Activated T-cell treated with anti-CD3 and anti-CD28 coated beads for 48 hours (primary cell): Measurements from ENCODE around the gene RANBP2.
A peak's percentile ranks its signal among the peaks of the same experiment; 100 is the strongest.

Experiments used
- DNase-seq: peaks from one replicate; pipeline ENCODE4 v3.0.0-alpha.2; 2020; ENCODE audit warnings: low read depth

The RANBP2 gene

DNA sequence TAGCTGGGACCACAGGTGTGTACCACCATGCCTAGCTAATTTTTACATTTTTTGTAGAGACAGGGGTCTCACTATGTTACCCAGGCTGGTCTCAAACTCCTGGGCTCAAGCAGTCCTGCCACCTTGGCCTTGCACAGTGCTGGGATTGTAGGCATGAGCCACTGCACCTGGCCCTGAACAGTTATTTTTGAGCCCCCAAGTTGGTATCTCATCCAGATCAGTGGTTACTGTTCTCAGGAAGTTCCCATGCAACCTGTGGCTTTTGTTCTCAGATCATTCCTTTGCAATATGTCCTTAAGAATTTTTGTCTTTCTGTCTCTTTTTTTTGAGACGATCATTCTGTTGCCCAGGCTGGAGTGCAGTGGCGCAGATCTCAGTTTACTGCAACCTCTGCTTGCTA, 59.6 kb downstream of the RANBP2 start:
- no peak for DNase-seq

DNA sequence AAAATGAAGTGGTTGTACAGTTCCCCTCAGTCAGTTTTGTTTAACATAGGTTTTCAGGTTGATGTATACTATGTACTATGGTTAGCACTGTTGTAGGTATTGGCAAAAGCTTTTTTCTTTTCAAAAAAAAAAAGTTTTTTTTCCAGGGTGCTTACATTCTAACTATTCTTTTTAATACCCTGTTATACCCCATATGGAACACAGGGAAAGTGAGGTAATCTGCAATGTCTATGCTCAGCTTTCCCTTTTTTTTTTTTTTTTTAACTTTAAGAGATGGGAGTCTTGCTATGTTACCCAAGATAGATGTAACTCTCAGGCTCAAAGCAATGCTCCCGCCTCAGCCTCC, 66.7 kb downstream of the RANBP2 start:
- no peak for DNase-seq

DNA sequence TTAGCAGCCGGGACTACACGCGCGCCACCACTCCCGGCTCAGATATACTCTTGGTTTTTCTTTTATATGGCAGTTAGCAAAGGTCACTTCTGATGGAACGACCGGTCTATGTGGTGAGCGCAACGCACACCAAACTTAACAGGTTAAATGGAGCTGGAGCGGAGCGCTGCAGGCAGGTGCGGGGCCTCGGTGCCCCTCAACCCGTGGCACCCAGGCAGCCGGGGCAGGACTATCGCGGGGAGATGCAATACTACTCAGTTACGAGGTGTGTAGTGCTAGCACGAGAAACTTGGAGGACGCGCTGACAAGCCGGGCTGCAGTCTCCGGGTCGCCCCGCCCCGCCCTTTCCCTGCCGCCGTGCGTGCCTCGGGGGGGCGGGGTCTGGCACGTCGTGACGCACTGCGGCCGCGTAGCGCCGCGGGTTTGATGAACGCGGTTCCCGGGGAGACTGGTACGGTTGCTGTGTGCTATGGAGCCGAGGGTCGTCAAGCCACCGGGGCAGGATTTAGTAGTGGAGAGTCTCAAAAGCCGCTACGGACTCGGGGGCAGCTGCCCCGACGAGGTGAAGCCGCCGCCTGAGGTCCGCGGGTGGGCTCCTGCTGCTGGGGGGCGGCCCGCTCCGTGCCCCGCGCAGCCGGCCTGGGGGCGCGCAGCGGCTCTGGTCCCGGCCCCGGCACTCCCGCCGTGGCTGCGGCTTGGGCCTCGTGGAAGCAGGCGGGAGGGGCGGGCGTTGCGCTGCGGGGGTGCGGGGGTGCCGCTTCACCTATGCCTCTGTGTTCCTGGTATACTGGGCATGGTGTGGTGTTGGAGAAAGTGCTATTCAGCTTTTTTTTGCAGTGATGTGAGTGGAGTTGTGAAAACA, 67.3 kb downstream of the RANBP2 start, which contains the start of gene CCDC138:
Gene CCDC138, plus strand, starts transcription at position 418 of the 862 bp plus-strand sequence. Its CDS starts 52 bp downstream, at position 470.
- peak; percentile 92 for DNase-seq

DNA sequence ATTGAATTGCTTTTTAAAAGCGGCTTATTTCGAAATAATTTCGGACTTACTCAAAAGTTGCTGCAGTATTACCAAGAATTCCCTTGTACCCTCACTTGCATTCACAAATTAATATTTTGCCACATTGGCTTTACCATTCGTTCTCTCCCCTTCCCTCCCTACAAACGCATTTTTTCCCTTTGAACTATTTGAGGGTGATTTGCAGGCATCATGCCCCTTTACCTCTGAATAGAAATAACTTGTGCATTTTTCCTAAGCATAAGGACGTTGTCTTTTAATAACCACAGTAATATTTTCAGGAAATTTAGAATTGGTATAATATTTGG, 67.9 kb downstream of the RANBP2 start:
- DNase-seq = no peak

DNA sequence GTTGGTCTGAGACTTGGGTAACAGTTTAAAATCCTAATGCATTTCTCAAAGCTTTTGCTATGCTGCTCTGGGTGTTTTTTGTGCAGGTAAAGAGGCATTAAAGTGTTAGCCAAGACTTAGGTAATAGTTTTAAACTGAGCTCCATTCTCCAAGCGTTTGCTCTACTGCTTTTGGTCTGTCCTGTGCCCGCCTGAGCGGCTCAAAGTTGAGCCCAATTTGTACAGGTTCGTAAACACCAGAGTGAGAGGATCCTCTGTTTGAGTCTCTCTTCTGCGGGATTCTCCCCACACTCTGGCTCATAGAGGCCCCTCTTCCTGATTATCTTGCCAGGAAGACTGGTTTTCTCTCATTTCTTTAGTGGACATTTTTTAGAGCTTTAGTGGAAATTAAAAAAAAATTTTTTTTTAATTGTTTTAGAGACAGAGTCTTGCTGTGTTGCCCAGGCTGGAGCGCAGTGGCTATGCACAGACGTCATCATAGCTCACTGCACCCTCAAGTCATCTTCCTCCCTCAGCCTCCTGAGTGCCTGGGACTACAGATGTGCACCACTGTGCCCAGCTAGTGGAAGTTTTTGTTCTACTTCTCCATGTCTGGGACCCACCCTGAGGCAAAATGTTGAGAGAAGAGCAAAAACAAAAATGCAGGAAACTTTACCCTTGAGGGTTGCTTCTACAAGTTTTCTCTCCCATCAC, 83.9 kb downstream of the RANBP2 start:
- DNase-seq = no peak

DNA sequence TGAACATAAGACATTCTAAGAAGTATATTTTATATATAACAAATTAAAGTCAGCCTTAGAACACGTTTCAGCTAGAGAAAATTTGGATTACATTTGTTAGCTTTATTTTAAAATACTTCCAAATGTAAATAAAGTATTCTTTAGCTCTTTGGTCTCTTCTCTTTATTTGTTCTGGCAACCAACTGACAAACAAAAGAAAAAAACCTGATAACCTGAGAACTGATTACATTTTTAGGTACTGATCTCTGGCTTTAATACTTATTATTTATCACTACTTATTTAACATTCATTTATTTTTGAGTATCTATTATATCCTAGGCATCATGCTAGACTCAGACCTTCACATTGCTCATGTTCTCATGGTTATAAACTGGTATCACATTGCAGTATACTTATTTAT, 85.8 kb downstream of the RANBP2 start:
- DNase-seq = no peak

DNA sequence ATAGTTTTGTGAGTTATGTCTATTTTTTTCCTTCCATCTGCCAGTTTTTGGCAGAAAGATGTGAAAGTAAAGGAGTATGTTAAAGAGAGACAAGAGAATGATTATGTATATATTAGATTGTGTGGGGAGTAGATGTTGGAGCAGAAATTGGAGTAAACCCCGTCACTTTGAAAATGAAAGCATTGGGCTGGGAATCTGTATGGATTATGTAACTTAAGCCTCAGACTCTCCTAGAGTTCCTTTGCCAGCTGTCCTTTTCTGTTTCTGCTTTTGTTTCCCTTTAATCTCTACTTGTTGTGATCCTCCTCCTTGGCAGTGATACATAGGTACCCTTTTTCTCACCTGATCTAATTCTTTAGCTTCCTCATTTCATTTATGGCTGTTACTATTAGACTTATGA, 86.5 kb downstream of the RANBP2 start:
- no peak for DNase-seq

DNA sequence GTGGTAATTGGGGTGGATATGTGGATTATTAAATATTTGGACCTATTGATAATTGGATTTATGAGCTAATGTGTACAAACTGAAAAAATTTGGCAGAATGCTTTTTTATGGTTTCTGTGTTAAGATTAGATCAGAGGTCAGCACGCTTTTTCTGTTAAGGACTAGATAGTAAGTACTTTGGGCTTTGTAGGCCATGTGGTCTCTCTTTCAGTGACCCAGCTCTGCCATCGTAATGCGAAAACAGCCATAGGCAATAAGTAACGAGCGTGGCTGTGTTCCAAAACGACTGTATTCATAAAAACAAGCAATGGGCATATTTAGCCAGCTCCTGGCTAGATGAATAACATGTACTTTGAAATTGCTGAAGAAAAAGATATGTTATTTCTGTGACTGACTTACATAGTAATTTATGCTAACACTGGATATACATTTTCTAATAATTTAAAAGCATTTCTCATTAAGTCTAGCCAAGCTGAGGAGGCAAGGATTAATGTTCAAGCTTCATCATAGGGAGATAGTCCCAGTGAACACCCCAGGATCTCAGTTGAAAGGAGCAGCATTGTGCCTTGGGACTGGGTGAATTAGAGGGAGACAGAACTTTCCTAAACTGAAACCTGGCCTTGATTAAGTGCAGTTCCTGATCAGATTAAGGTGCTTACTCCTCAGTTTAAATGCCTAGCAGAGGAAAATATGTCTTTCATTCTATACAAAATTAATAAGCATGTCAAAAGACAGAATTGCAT, 87.3 kb downstream of the RANBP2 start:
- DNase-seq = no peak

DNA sequence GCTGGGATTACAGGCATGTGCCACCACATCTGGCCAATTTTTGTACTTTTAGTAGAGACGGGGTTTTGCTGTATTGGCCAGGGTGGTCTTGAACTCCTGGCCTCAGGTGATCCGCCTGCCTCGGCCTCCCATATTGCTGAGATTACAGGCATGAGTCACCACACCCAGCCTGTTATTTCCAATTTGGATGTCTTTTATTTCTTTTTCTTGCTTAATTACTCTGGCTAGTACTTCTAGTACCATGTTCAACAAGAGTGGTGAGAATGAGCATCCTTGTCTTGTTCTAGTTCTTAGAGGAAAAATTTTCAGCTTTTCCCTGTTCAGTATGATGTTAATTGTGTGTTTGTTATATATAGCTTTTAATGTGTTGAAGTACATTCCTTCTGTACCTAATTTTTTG, 90.7 kb downstream of the RANBP2 start:
- DNase-seq = no peak

DNA sequence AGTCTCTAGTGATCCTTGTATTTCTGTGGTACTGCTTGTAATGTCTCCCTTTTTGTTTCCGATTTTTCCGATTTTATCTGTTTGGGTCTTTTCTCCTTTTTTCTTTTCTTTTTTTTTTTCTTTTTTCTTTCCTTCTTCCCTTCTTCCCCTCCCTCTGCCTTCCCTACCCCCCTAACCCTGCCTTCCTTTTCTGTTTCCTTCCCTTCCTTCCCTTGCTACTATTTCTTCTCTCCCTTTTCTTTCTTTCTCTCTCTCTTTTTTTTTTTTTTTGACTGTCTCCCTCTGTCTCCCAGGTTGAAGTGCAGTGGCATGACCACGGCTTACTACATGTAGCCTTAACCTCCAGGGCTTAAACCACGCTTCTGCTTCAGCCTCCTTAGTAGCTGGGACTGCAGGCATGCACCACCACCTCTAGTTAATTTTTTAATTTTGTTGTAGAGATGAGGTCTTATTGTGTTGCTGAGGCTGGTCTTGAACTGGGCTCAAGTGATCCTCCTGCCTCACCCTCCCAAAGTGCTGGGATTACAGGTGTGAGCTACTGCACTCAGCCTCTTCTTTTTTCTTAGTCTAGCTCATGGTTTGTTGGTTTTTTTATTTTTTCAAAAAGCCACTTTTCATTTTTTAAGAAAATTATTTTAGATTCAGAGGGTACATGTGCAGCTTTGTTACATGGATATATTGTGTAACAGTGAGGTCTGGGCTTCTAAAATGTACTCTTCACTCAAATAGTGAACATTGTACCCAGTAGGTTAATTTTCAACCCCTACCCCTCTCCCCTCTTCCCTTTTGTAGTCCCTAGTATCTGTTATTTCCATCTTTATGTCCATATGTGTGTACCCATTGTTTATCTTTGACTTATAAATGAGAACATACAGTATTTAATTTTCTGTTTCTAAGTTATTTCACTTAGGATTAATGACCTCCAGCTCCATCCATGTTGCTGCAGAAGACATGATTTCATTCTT, 92.0 kb downstream of the RANBP2 start:
- DNase-seq = no peak

DNA sequence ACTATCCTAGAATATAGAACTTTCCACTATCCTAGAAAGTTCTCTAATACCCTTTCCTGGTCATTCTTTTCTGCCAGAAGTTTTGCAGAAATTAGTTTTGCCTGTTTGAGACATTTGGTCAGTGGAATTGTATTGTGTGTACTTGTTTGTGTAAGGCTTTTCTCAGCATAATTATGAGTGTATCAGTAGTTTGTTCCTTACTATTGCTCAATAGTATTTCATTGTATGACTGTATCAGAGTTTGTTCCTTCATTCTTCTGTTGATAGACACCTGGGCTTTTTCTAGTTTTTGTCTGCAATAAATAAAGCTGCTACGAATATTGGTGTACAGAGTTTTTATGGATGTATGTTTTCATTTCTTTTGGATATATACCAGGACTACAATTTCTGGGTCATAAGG, 94.5 kb downstream of the RANBP2 start:
- DNase-seq = no peak

DNA sequence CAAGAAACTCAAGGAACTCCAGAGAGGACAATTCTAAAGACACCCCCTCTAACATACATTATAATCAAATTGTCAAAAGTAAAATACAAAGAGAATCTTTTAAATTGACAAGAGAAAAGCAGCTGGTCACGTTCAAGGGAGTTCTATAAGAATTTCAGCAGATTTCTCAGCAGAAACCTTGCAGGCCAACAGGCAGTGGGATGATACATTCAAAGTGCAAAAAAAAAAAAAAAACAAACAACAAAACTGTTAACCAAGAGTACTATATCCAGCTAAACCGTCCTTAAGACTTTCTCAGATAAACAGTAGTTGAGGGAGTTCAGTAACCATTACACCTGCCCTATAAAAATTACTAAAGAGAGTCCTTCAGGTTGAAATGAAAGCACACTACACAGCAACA, 101.2 kb downstream of the RANBP2 start:
- no peak for DNase-seq

DNA sequence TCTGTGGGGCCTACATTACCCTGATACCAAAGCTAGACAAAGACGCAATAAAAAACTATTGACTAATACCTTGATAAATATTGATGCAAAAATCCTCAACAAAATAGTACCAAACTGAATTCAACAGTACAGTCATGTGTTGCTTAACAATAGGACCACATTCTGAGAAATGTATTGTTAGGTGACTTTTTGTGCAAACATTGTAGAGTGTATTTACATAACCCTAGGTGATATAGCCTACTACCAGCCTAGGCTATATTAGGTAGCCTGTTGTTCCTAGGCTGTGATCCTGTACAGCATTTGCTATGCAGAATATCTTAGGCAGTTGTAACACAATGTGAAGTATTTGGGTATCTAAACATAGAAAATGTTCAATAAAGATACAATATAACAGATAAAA, 104.0 kb downstream of the RANBP2 start:
- DNase-seq = no peak

DNA sequence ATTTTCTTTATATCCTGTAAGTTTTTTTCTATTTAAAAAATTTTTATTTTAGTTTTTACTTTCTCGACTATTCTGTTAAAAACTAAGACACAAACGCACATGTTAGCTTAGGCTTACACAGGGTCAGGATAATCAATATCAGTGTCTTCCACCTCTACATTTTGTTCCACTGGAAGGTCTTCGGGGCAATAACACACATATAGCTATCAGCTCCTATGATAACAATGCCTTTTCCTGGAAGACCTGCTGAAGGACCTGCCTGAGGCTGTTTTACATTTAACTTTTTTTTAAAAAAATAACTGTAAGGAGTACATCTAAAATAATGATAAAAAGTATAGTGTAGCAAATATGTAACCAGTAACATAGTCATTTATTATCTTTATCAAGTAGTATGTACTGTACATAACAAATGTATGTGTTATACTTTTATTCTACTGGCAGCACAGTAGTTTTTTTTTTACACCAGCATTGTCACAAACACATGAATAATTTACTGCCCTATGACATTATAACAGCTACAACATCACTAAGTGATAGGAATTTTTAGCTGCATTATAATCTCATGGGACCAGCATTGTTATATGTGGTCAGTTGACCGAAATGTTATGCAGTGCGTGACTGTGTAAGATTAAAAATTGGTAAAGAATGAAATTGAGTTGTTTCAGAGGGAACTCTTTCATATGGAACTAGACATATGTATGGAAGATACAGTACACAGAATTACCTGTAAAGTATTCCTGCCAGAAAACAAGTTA, 105.2 kb downstream of the RANBP2 start:
- no peak for DNase-seq

DNA sequence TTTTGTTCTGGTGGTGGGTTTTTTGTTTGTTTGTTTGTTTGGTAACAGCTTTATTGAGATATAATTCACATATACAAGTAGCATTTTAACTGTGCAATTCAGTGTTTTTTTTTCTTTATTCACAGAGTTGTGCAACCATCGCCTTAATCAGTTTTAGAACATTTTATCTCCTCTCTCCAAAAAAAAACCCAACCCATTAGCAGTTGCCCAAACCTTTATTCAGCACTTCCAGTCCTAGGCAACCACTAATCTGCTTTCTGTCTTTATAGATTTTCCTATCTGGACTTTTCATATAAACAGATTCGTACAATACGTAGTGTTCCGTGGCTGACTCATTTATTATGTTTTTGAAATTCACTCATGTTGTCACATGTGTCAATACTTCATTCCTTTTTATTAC, 106.0 kb downstream of the RANBP2 start:
- no peak for DNase-seq

DNA sequence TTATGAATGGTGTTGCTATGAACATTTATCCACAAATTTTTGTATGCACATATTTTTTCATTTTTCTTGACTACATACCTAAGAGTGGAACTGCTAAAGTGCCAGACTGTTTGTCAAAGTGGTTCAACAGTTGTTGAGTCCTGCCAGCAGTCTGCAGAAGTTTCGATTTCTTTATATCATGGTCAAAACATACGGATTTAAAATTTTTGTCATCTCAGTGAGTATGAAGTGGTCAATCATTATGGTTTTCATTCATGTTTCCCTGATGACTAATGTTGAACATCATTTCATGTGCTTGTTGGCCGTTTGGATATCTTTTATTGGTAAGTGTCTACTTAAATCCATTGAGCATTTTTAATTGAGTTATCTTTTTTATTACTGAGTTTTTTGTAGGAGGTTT, 106.5 kb downstream of the RANBP2 start:
- DNase-seq = no peak

DNA sequence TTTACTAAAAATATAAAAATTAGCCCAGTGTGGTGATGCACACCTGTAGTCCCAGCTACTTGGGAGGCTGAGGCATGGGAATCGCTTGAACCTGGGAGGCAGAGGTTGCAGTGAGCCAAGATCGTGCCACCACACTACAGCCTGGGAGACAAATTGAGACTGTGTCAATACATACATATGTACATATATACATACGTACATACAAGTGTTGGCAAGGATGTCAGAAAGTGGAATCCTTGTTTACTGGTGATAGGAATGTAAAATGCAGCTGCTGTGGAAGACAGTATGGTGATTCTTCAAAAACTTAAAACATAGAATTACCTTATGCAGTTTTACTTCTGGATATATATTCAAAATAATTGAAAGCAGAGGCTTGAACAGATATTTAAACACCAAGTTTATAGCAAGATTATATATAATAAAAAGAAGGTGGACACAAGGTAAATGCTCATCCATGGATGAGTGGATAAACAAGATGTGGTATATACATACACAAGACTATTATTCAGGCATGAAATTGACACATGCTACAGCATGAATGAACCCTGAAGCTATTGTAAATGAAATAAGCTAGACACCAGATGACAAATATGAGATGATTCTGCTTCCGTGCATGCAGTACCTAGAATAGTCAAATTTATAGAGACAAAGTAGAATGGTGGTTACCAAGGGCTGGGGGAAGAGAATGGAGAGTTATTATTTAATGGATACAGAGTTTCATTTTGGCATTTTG, 110.5 kb downstream of the RANBP2 start:
- DNase-seq = no peak

DNA sequence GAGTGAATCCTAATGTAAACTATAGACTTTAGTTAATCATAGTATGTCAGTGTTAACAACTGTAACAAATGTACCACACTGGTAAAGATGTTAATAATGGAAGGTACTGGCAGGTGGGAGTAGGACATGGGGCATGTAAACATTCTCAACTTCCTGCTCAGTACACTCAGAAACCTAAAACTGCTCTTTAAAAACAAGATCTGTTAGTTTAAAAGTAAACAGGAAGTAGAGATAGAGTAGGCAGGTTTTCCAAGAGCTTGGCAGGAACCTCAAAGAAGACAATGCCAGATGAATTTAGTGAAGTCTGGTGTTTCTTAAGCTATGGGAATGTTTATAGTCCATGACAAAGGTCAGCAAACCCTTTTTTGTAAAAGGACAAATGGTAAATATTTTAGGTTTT, 113.9 kb downstream of the RANBP2 start:
- no peak for DNase-seq

DNA sequence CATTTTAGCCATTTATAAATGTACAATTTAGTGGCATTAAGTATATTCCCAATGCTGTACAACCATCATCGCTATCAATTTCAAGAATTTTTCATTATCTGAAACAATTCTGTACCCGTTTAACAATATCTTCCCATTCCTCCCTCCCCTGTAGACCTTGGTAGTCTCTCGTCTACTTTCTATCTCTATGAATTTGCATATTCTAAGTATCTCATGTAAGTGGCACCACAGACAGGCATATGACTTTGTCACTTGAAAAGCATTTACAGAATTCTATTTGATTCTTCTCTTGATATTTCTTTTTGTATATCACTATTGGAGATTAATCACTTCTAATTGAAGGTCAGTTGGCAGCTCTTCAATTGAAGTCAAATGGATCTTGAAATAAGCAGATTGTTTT, 115.3 kb downstream of the RANBP2 start:
- DNase-seq = no peak

DNA sequence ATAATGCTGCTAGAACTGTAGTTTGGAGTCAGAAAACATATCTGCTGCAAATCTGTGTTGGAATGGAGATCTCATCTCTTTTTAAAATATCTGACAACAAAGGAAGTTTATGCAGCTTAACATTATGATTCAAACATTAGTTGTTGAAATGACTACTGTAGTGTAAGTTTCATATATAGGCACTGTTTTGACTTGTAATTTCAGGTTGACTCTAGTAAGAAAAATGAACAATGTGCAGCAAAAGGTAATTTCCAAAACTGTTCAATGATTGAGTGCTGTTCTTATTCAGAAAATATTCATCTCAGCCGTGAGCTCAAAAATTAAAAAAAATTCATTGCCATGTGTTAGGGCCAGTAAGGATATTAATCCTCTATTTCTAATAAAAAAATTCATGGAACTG, 115.8 kb downstream of the RANBP2 start:
- no peak for DNase-seq
